Nucleus accumbens (tissue), 56 donors: ENCODE results near the gene KCND3.
A peak's percentile ranks its signal among the peaks of the same experiment; 100 is the strongest.

Experiments
- DNase-seq, 56 donors: peaks; one replicate each; lab custom pipeline; 2025; lab: John Stamatoyannopoulos, UW

Gene KCND3

GRCh38 chr1:111737216-111738132 lies 252.0 kb downstream of the KCND3 start:
- peak in 8 of 56 donors; percentile 50 to 73 (median 66) for DNase-seq

GRCh38 chr1:111736548-111737215 lies 252.8 kb downstream of the KCND3 start:
- peak in 53 of 56 donors; percentile 29 to 89 (median 72) for DNase-seq

GRCh38 chr1:111735858-111736544 lies 253.5 kb downstream of the KCND3 start:
- DNase-seq: peak in 15 of 56 donors; percentile 12 to 53 (median 26)

- no peak for DNase-seq
These were observed 254.1 kb downstream of the KCND3 start for GRCh38 chr1:111735321-111735720.

- DNase-seq: no peak
These were observed 254.6 kb downstream of the KCND3 start for GRCh38 chr1:111734856-111735255.

- no peak for DNase-seq
These were observed 255.0 kb downstream of the KCND3 start for GRCh38 chr1:111734426-111734825.

- no peak for DNase-seq
These were observed 255.5 kb downstream of the KCND3 start for GRCh38 chr1:111733992-111734341.

- peak in 22 of 56 donors; percentile 15 to 63 (median 38) for DNase-seq
These were observed 256.1 kb downstream of the KCND3 start for GRCh38 chr1:111733183-111733991.

GRCh38 chr1:111732718-111733117 lies 256.8 kb downstream of the KCND3 start:
- no peak for DNase-seq

GRCh38 chr1:111731956-111732355 lies 257.5 kb downstream of the KCND3 start:
- DNase-seq: no peak

- DNase-seq: no peak
These were observed 258.8 kb downstream of the KCND3 start for GRCh38 chr1:111730706-111731105.

GRCh38 chr1:111729946-111730681 lies 259.4 kb downstream of the KCND3 start:
- DNase-seq: no peak

GRCh38 chr1:111729271-111729921 lies 260.1 kb downstream of the KCND3 start:
- DNase-seq: peak in 4 of 56 donors; percentile 11 to 30 (median 26)

- no peak for DNase-seq
These were observed 262.4 kb downstream of the KCND3 start for GRCh38 chr1:111727056-111727455.

- peak in 9 of 56 donors; percentile 11 to 62 (median 34) for DNase-seq
These were observed 264.3 kb downstream of the KCND3 start for GRCh38 chr1:111725192-111725591.

GRCh38 chr1:111723871-111724270 lies 265.6 kb downstream of the KCND3 start:
- DNase-seq: no peak

- DNase-seq: no peak
These were observed 266.2 kb downstream of the KCND3 start for GRCh38 chr1:111723091-111723806.
